ENCODE results near the gene POLR1E. TPM values are rescaled to one million over a fixed set of nuclear protein-coding genes. Genes with fewer than 3 reads are reported as not detected.

The POLR1E gene
- total and polyA plus RNA-seq, 9 of the 15 experiments (the other 6 are each of a cell fraction or from before 2014, with no cell fraction given) = 18.9 to 102 (median 74.4) TPM

DNA sequence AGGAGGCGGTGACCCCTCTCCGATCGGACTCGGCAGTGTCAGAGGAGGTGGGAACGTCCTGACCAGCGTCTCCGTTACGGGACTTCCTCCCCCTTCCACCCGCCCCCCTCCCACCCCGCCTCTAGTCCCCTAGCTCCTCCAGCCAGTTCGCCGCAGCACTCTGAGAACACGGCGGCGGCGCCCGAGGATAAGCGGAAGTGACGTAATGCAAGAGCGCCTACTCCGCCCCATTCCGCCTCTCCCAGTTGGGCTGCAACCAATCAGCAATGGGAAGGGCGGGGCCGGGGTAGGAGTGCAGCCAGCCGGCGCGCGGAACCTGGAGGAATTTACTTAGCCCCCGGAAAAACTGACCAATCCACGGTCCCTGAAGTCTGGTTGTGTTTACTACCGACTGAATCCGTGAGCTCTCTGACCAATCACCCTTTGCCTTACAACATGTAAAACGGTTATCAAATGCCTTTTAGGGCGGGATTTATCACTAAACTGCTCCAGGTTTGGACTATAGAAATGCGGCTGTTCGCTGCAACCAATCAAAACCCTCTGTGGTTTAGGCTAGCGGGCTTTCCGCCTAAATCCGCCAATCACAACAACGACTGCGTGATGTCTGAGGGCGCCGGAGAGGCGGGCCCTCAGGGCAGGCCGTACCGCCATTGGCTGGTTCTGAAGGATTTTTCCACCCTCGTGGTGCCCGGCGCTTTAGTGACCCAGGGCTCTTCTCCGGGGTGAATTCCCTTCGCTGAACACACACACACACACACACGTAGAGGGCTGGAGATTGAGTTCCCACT lies 20.3 kb upstream of the POLR1E start, which contains the start of gene ZBTB5 (continued):
- TF ChIP-seq, protein P1, sequence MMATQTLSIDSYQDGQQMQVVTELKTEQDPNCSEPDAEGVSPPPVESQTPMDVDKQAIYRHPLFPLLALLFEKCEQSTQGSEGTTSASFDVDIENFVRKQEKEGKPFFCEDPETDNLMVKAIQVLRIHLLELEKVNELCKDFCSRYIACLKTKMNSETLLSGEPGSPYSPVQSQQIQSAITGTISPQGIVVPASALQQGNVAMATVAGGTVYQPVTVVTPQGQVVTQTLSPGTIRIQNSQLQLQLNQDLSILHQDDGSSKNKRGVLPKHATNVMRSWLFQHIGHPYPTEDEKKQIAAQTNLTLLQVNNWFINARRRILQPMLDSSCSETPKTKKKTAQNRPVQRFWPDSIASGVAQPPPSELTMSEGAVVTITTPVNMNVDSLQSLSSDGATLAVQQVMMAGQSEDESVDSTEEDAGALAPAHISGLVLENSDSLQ (IDR thresholded peaks at IDR 0.05) = peak; percentile 92
- TF ChIP-seq PURB (CRISPR knock-in tag; IDR thresholded peaks at IDR 0.05; ENCODE audit: low read depth) = no peak
- TF ChIP-seq GABPB1 (CRISPR knock-in tag; IDR thresholded peaks at IDR 0.05) = peak; percentile 94
- no peak for TF ChIP-seq ZNF197 (CRISPR knock-in tag; IDR thresholded peaks at IDR 0.05; ENCODE audit: low read depth)
- TF ChIP-seq ZNF766 (CRISPR knock-in tag; conservative IDR thresholded peaks at IDR 0.05) = no peak
- no peak for TF ChIP-seq RBM39 (optimal IDR thresholded peaks at IDR 0.05; ENCODE audit: low read depth, low read length)
- no peak for TF ChIP-seq MEF2D (tag; conservative IDR thresholded peaks at IDR 0.05; ENCODE audit: low read depth)
- TF ChIP-seq RAD21 (CRISPR knock-in tag; conservative IDR thresholded peaks at IDR 0.05 in 1 of 2, IDR thresholded peaks at IDR 0.05 in 1 of 2) = no peak
- TF ChIP-seq, protein P2, sequence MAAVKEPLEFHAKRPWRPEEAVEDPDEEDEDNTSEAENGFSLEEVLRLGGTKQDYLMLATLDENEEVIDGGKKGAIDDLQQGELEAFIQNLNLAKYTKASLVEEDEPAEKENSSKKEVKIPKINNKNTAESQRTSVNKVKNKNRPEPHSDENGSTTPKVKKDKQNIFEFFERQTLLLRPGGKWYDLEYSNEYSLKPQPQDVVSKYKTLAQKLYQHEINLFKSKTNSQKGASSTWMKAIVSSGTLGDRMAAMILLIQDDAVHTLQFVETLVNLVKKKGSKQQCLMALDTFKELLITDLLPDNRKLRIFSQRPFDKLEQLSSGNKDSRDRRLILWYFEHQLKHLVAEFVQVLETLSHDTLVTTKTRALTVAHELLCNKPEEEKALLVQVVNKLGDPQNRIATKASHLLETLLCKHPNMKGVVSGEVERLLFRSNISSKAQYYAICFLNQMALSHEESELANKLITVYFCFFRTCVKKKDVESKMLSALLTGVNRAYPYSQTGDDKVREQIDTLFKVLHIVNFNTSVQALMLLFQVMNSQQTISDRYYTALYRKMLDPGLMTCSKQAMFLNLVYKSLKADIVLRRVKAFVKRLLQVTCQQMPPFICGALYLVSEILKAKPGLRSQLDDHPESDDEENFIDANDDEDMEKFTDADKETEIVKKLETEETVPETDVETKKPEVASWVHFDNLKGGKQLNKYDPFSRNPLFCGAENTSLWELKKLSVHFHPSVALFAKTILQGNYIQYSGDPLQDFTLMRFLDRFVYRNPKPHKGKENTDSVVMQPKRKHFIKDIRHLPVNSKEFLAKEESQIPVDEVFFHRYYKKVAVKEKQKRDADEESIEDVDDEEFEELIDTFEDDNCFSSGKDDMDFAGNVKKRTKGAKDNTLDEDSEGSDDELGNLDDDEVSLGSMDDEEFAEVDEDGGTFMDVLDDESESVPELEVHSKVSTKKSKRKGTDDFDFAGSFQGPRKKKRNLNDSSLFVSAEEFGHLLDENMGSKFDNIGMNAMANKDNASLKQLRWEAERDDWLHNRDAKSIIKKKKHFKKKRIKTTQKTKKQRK (IDR thresholded peaks at IDR 0.05; ENCODE audit: borderline replicate concordance, low read depth, low read length) = peak; percentile 84
- TF ChIP-seq ZNF124 (CRISPR knock-in tag; IDR thresholded peaks at IDR 0.05) = no peak
- TF ChIP-seq ZNF444 (CRISPR knock-in tag; IDR thresholded peaks at IDR 0.05) = no peak
- no peak for TF ChIP-seq ZNF76 (CRISPR knock-in tag; IDR thresholded peaks at IDR 0.05; ENCODE audit: borderline replicate concordance)
- TF ChIP-seq LCOR (CRISPR knock-in tag; IDR thresholded peaks at IDR 0.05) = peak; percentile 79
- TF ChIP-seq FOSL1 (tag; conservative IDR thresholded peaks at IDR 0.05) = 0 out of 2 replicates have a peak, but pooled peaks have one; percentile 7
- TF ChIP-seq NR3C1 (CRISPR knock-in tag; IDR thresholded peaks at IDR 0.05) = no peak
- no peak for TF ChIP-seq GATAD2B (IDR thresholded peaks at IDR 0.05; ENCODE audit: borderline replicate concordance)
- TF ChIP-seq FOXJ2 (tag; IDR thresholded peaks at IDR 0.05) = peak; percentile 39; the same call in 1 of the 2 replicates
- peak in 1 of 2 experiments; percentile 94; a peak in 2 of 4 replicates for TF ChIP-seq HDAC1 (IDR thresholded peaks at IDR 0.05)
- peak; percentile 61; the same call in 1 of the 2 replicates for TF ChIP-seq ZNF589 (CRISPR knock-in tag; IDR thresholded peaks at IDR 0.05; ENCODE audit: low read depth)
- TF ChIP-seq, protein P3, sequence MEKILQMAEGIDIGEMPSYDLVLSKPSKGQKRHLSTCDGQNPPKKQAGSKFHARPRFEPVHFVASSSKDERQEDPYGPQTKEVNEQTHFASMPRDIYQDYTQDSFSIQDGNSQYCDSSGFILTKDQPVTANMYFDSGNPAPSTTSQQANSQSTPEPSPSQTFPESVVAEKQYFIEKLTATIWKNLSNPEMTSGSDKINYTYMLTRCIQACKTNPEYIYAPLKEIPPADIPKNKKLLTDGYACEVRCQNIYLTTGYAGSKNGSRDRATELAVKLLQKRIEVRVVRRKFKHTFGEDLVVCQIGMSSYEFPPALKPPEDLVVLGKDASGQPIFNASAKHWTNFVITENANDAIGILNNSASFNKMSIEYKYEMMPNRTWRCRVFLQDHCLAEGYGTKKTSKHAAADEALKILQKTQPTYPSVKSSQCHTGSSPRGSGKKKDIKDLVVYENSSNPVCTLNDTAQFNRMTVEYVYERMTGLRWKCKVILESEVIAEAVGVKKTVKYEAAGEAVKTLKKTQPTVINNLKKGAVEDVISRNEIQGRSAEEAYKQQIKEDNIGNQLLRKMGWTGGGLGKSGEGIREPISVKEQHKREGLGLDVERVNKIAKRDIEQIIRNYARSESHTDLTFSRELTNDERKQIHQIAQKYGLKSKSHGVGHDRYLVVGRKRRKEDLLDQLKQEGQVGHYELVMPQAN (IDR thresholded peaks at IDR 0.05; ENCODE audit: borderline replicate concordance) = peak; percentile 95; the same call in 1 of the 2 replicates

All from K562 (cell line).